Testis (tissue), 3 donors: ENCODE data around the gene DENND5B. TPM values are rescaled to one million over a fixed set of nuclear protein-coding genes. Genes with fewer than 3 reads are reported as not detected.

Experiments
- DNase-seq: peaks from one replicate; pipeline ENCODE4 v3.0.0-alpha.2; 2019
- H3K27ac ChIP-seq, 2 donors: fragments of 200-600 bp; sonication (generic); one replicate each; pipeline ENCODE4 v1.5.1; 2019
- H3K27me3 ChIP-seq: fragments of 200-600 bp; sonication (generic); one replicate; pipeline ENCODE4 v1.5.1; 2019
- H3K36me3 ChIP-seq: fragments of 200-600 bp; sonication (generic); one replicate; pipeline ENCODE4 v1.5.1; 2017; ENCODE audit warnings: low read depth; ENCODE audit errors: missing control alignments
- H3K4me1 ChIP-seq: fragments of 200-600 bp; sonication (generic); one replicate; pipeline ENCODE4 v1.5.1; 2019
- H3K4me3 ChIP-seq, 2 donors: fragments of 200-600 bp; sonication (generic); one replicate each; pipeline ENCODE4 v1.5.1; 2017 to 2019
- H3K9me3 ChIP-seq: fragments of 200-600 bp; sonication (generic); one replicate; pipeline ENCODE4 v1.5.1; 2017
- CTCF ChIP-seq, 3 experiments: fragments of 450-650 bp in 2 of 3; fragments of 200-600 bp in 1 of 3; sonication (generic) in 1 of 3; IDR thresholded peaks; one replicate each; pipeline ENCODE4 v1.5.1; 2016 to 2019; ENCODE audit warnings: antibody characterized with exemption in 3 of 3, mild to moderate bottlenecking in 2 of 3, moderate library complexity in 1 of 3
- POLR2A ChIP-seq: fragments of 450-650 bp; IDR thresholded peaks from one replicate; pipeline ENCODE4 v1.6.1; 2017; ENCODE audit warnings: antibody characterized with exemption, mild to moderate bottlenecking, moderate library complexity
- WGBS, 2 donors: methylation state at CpG; one replicate each; pipeline ENCODE4 v1.1.5; 2018; 5-methylcytosine and 5-hydroxymethylcytosine counted together
- intact Hi-C: fragments of 100-400 bp; cut with DNase I; formaldehyde crosslinking; loops from one replicate; pipeline ENCODE4 v1.15.1; 2023; ENCODE audit warnings: low total_unique reads
- polyA plus RNA-seq: library from polyadenylated mRNA; stranded (reverse); fragments of 350-450 nt; fragmentation: Illumina TruSeq; extraction: RNeasy Lipid Tissue Mini Kit (QIAGEN cat#74804); gene quantifications from one replicate; pipeline ENCODE4 v1.2.3, GENCODE V29; 2014; ENCODE audit warnings: low read depth, low replicate concordance; ENCODE audit not compliant: insufficient read depth
- total RNA-seq, 2 donors: library from RNA; depleted of rRNA; stranded (reverse); fragments of >200 nt; gene quantifications; one replicate each; pipeline ENCODE4 v1.2.3, GENCODE V29; 2016

DENND5B gene
- total and polyA plus RNA-seq, 3 donors from 2014 or later: 34.7 to 62.3 (median 60.4) TPM

GRCh38 chr12:31566547-31566946 is 24.4 kb downstream of the DENND5B start:
- Histone ChIP-seq H3K36me3 (no peaks in the 10 kb centered on the region), H3K9me3 (no peaks in the 10 kb centered on the region), H3K4me1 (no peaks in the 10 kb centered on the region), H3K27me3 (no peaks in the 10 kb centered on the region), H3K4me3 (no peak overlapping the region), H3K27ac (no peak overlapping the region)
- no peak for DNase-seq
- 87 to 92% methylated on average over 2 of the region's 2 CpGs for WGBS, 2 donors
- intact Hi-C loops: no loop called here
- TF ChIP-seq POLR2A: no peak
- no peak for TF ChIP-seq CTCF (IDR thresholded peaks at IDR 0.05)

GRCh38 chr12:31562594-31563328 is 28.2 kb downstream of the DENND5B start:
- DNase-seq: no peak

GRCh38 chr12:31560516-31560915 is 30.4 kb downstream of the DENND5B start:
- H3K4me1 ChIP-seq: no peaks in the 10 kb centered on the region
- no peak overlapping the region for H3K27ac ChIP-seq
- no peaks in the 10 kb centered on the region for H3K36me3 ChIP-seq
- WGBS, 2 donors: 83 to 93% methylated on average over 2 of the region's 2 CpGs
- intact Hi-C loops: no loop called here
- no peak for TF ChIP-seq POLR2A
- TF ChIP-seq CTCF (IDR thresholded peaks at IDR 0.05): no peak
- no peak overlapping the region for H3K4me3 ChIP-seq
- DNase-seq: no peak
- no peaks in the 10 kb centered on the region for H3K27me3 ChIP-seq
- no peaks in the 10 kb centered on the region for H3K9me3 ChIP-seq

More at GRCh38 chr12:31562594-31563328, 28.2 kb downstream of the DENND5B start:
- intact Hi-C loops: no loop called here
- H3K4me3 ChIP-seq: no peak overlapping the region
- no peaks in the 10 kb centered on the region for H3K4me1 ChIP-seq
- no peaks in the 10 kb centered on the region for H3K9me3 ChIP-seq
- no peak overlapping the region for H3K27ac ChIP-seq
- WGBS, 2 donors: 87 to 88% methylated on average over 5 of the region's 5 CpGs
- H3K36me3 ChIP-seq: no peaks in the 10 kb centered on the region
- no peaks in the 10 kb centered on the region for H3K27me3 ChIP-seq
- TF ChIP-seq CTCF (IDR thresholded peaks at IDR 0.05) (no peak), POLR2A (no peak)

- intact Hi-C loops: no loop called here
- H3K27me3 ChIP-seq: no peaks in the 10 kb centered on the region
These were observed 32.4 kb downstream of the DENND5B start for GRCh38 chr12:31558521-31558920.

More at GRCh38 chr12:31558521-31558920, 32.4 kb downstream of the DENND5B start:
- Histone ChIP-seq H3K9me3 (no peaks in the 10 kb centered on the region), H3K27ac (no peak overlapping the region), H3K4me3 (no peak overlapping the region), H3K36me3 (no peaks in the 10 kb centered on the region), H3K4me1 (no peaks in the 10 kb centered on the region)
- TF ChIP-seq POLR2A: no peak
- TF ChIP-seq CTCF (IDR thresholded peaks at IDR 0.05): no peak
- no peak for DNase-seq
